Stromal cell of bone marrow (primary cell): Measurements from ENCODE around the gene PHF21A.

Source experiments
- DNase-seq: peaks from one replicate; pipeline ENCODE4 v3.0.0-alpha.2; 2012; ENCODE audit warnings: low read depth

PHF21A gene

GRCh38 chr11:46075928-46076327 is 45.3 kb downstream of the PHF21A start:
- no peak for DNase-seq

- DNase-seq = no peak
Observed at GRCh38 chr11:46075168-46075567, 46.1 kb downstream of the PHF21A start.

GRCh38 chr11:46073632-46074031 is 47.6 kb downstream of the PHF21A start:
- no peak for DNase-seq

- peak; percentile 26 for DNase-seq
Observed at GRCh38 chr11:46072172-46072964, 48.9 kb downstream of the PHF21A start.

GRCh38 chr11:46071091-46071490 is 50.2 kb downstream of the PHF21A start:
- DNase-seq = no peak

DNA sequence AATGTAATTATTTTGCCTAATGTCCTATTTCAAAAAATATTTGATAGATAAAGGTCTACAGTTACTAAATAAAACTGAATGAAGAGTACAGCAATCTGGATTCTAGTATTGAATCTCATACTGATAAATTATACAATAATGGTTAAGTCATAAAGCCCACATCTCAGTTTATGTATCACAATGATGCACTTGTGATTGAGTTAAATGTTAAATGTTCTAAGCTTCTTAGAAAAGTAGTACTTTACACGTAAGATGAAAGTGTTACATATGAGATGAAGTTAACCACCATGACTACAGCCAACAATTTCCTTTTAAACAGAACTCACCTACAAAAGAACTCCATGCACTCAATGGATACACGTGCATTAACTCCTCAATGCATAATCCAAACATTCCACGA is 51.7 kb downstream of the PHF21A start:
- DNase-seq = no peak

DNA sequence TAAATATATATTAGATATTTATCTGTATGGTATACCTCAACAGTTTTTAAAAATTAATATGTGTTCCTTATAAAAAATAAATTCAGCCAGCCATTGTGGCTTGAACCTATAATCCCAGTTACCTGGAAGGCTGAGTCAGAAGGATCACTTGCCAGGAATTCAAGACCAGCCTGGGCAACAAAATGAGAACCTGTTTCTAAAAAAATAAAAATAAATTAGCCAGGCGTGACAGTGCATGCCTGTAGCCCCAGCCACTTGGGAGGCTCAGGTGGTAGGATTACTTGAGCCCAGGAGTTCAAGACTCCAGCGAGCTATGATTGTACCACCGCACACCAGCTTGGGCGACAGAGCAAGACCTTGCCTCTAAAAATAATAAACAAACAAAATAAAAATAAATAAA is 54.9 kb downstream of the PHF21A start:
- DNase-seq = no peak

- DNase-seq = no peak
Observed at GRCh38 chr11:46065681-46066080, 55.6 kb downstream of the PHF21A start.

DNA sequence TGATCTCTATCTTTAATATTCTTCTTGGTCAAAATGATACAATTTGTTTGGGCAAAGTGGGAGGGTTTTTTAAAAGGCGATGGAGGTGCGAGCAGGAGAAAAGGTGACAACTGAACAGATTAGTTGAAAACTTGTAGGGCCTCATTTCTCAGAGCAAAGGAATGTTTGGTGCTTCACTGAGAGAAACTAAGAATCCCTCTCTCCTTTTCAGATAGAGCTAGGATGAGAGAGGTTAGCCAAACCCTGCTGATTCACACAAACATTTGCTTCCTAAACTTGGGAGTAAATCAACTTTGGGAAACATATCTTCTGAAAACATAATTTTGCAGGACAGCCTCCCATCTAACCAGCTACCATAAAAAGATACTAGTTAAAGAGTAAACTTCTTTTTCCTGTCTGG is 57.0 kb downstream of the PHF21A start:
- no peak for DNase-seq

- DNase-seq = no peak
Observed at GRCh38 chr11:46063138-46063537, 58.1 kb downstream of the PHF21A start.

DNA sequence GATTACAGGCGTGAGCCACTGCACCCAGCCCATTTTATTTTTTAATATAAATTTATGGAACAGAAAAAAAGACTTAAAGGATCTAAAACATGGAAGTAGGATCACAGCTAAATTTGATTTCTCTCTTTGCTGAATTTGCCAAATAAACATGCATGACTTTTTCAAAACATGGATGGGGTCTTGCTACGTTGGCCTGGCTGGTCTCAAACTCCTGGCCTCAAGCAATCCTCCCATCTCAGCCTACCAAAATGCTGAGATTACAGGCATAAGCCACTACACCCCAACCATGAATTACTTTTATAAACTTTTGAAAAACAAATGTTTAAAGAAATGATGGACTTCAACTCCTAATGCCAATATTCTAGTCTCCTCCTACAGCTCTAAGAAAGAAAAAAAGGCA is 61.2 kb downstream of the PHF21A start:
- DNase-seq = no peak

DNA sequence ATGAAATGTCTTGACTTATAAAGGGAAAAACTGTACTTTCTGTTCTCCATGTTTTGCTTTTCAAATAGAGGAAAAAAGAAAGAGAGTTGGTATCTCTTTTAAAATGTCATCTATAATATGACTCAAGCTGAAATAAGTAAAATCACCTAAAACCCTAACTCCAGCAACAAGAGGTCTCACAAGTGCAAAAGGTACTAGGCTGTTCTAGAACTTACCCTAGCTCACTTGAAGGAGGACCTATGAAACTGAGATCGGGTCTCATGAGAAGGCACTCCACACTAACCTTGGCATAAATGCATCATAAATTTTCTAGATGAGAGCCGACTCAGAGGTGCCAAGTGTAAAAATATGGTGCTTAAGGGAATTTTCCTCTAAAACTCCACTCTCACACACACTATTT is 63.8 kb downstream of the PHF21A start:
- DNase-seq = no peak

- peak; percentile 70 for DNase-seq
Observed at GRCh38 chr11:46055371-46055770, 65.9 kb downstream of the PHF21A start.

DNA sequence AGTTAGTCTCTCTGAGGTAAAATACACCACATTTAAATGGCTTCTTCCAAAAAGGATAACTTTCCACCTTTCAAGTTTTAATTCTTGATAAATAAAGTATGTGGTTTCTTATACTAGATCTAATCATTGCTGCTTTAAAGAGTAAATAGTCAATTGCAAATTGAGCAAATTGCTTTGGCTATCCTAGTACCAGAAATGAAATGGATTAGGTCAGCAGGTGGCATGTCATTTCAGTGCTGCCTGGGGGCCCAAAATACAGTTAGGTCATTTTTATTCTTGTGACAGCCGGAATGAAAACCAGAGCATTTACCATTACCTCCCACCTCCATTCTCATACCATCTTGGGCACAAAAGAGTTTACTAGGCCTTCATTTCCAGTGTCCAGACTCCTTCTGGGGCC is 70.2 kb downstream of the PHF21A start:
- no peak for DNase-seq

- DNase-seq = no peak
Observed at GRCh38 chr11:46050662-46051061, 70.6 kb downstream of the PHF21A start.

- DNase-seq = peak; percentile 62
Observed at GRCh38 chr11:46050003-46050461, 71.2 kb downstream of the PHF21A start.

- no peak for DNase-seq
Observed at GRCh38 chr11:46049325-46049897, 71.8 kb downstream of the PHF21A start.

DNA sequence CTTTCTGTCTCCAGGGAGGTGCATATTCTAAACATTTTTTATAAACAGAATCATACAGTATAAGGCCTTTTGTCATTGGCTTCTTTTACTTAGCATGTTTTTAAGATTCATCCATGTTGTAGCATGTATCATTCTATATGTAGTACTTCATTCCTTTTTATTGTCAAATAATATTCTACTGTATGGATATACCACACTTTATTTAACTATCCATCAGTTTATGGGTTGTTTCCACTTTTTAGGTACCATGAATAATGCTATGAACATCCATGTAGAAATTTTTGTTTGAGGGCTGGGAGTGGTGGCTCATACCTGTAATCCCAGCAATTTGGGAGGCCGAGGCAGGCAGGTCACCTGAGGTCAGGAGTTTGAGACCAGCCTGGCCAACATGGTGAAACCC is 73.1 kb downstream of the PHF21A start:
- no peak for DNase-seq

- DNase-seq = no peak
Observed at GRCh38 chr11:46047520-46047919, 73.7 kb downstream of the PHF21A start.

DNA sequence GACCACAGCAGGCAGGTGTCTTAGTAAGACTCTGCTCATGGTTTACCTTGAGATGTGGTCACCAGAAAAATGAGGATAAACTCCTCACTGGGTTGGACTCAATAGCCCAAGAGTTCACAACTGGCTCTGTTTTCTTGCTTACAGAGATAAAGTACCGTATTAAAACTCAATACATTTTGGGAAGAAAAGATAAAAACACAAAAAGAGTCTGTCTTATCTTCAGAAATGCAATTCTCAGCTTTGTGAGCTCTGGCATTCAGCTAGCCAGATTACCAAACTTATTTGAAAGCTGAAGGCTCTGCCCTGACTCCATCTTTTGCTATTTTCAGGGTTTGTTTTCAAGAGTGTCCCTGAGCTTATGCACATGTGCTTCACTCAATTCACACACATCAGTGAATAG is 75.4 kb downstream of the PHF21A start:
- no peak for DNase-seq

DNA sequence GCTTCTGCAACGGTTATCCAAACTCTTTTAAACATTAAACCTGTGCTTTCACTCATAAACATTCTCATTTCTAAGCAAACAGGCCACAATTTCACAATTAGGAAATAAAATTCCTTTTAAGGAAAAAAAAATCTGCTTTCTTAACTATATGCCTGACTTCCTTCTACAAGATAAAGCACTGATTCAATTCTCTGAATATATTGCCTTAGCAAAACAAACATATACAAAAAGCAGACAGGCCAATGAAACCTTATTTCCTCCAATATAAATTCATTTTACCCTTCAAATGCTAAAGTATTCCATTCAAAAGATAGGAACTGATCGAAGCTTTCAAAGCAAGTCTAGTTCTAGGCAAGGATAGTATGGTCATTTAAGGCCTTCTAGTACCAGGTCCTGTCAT is 76.7 kb downstream of the PHF21A start:
- no peak for DNase-seq

GRCh38 chr11:46039990-46040389 is 81.3 kb downstream of the PHF21A start:
- DNase-seq = peak; percentile 81

- DNase-seq = no peak
Observed at GRCh38 chr11:46038529-46038928, 82.7 kb downstream of the PHF21A start.

DNA sequence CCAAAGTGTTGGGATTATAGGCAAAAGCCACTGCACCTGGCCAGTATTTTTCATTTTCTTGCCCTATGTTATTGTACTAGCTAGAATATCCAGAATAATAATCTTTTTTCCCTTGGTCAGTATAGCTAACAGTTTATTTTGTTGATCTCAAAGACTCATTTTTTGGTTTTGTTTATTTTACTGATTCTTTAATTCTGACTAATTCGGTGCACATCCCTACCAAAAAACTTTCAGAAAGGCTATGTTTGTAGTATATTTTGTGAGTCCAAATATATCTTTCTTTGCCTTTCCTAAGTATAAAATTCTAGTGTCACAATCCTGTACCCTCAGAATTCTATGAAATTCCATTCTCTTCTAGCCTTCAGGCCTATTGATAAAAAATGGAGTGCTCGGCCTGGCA is 84.3 kb downstream of the PHF21A start:
- no peak for DNase-seq
